ENCODE data around the gene WNT9A.

DNA sequence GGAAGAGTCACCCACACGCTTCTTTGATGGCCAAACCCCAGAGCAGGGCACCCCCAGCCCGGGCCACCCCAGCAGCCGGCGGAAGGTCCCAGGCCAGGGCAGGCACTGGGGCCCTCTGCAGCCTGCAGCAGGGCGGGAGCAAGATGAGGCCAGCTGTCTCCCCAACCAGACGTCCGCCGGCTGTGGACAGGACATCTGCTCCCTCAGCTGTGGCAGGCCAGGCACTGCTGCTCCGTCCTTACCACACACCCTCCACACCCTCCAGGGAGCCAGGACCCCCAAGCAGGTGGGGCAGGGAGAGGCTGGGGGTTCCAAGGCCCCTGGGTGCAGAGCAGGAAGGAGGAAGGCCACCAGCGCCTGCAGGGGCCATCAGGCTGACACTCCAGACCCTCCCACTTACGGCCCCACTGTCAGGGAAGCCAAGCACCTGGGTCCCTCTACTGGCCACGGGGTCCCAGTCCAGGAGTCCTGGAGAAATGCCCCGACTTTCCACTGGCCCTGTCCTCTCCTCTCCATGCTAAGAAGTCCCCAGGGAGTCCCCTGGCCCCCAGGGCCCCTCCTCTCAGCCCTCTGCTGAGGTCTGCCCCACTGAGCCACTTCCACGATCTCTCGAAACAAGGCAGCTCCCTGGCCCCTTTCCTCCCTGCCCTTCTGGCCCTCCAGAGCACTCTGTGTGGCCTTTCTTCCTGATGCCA lies 5.6 kb downstream of the WNT9A start:
- TF ChIP-seq GATA2 (IDR thresholded peaks at IDR 0.05; ENCODE audit: low read depth, low read length) (no peak), GATA3 (IDR thresholded peaks at IDR 0.05; ENCODE audit: low read depth, low read length) (no peak)

All from SH-SY5Y (cell line).